HG03575 (cell line): ENCODE measurements around the gene LGMN.

Source experiments
- ATAC-seq: cut with Tn5 transposase; IDR thresholded peaks from one replicate; pipeline ENCODE4 v1.9.1; 2021; ENCODE audit not compliant: unreplicated experiment, insufficient number of reproducible peaks, low FRiP score; ENCODE audit errors: extremely low read depth

Gene LGMN

GRCh38 chr14:92704821-92705220 lies 43.6 kb downstream of the LGMN start:
- no peak for ATAC-seq

GRCh38 chr14:92704036-92704804 lies 44.2 kb downstream of the LGMN start:
- ATAC-seq: peak; percentile 76

- ATAC-seq: no peak
These were observed 44.9 kb downstream of the LGMN start for GRCh38 chr14:92703516-92703915.

- no peak for ATAC-seq
These were observed 45.9 kb downstream of the LGMN start for GRCh38 chr14:92702441-92702918.

- ATAC-seq: no peak
These were observed 46.6 kb downstream of the LGMN start for GRCh38 chr14:92701826-92702225.

GRCh38 chr14:92698393-92698792 lies 50.0 kb downstream of the LGMN start:
- ATAC-seq: no peak

GRCh38 chr14:92696366-92696765 lies 52.1 kb downstream of the LGMN start:
- no peak for ATAC-seq

- ATAC-seq: no peak
These were observed 52.9 kb downstream of the LGMN start for GRCh38 chr14:92695562-92695961.

GRCh38 chr14:92694807-92695206 lies 53.6 kb downstream of the LGMN start:
- no peak for ATAC-seq

- no peak for ATAC-seq
These were observed 54.2 kb downstream of the LGMN start for GRCh38 chr14:92693998-92694795.

GRCh38 chr14:92692822-92693226 lies 55.6 kb downstream of the LGMN start:
- no peak for ATAC-seq

GRCh38 chr14:92690171-92691011 lies 58.0 kb downstream of the LGMN start:
- ATAC-seq: no peak

GRCh38 chr14:92688434-92689375 lies 59.7 kb downstream of the LGMN start:
- ATAC-seq: no peak

- ATAC-seq: no peak
These were observed 60.6 kb downstream of the LGMN start for GRCh38 chr14:92687681-92688433.

GRCh38 chr14:92686900-92687427 lies 61.5 kb downstream of the LGMN start:
- no peak for ATAC-seq

- ATAC-seq: no peak
These were observed 62.0 kb downstream of the LGMN start for GRCh38 chr14:92686411-92686899.

GRCh38 chr14:92685784-92686355 lies 62.6 kb downstream of the LGMN start:
- ATAC-seq: no peak
